HTERT RPE-1 (cell line): ENCODE measurements around the gene NT5C1B.
"Not testable (repeated sequence)": the region's sequence is repeated elsewhere in the genome, so short reads cannot be mapped to it uniquely, and the experiment has no call there.

Experiments
- in situ Hi-C: fragments of 300-500 bp; cut with MboI; formaldehyde crosslinking; loops from 4 replicates; pipeline ENCODE4 v1.14.3; 2020; ENCODE audit warnings: low sequenced_read_pairs

Gene NT5C1B

GRCh38 chr2:18589354-18589753 lies at the start of gene NT5C1B:
NT5C1B (minus strand) TSS chr2:18589569; CDS start chr2:18589468, 101 bp downstream.
- in situ Hi-C loops = no loop called here

DNA sequence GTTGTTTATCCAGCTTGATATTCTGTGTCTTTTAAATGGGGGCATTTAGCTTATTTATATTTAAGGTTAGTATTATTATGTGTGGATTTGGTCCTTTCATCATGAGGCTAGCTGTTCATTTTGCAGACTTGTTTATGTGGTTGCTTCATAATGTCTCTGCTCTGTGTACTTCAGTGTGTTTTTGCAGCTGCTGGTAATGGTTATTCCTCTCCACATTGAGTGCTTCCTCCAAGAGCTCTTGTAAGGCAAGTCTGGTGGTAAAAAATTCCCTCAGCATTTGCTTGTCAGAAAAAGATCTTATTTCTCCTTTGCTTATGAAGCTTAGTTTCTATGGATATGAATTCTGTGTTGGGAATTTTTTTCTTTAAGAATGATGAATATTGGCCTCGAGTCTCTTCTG lies 47.8 kb upstream of the NT5C1B start:
- in situ Hi-C loops = no loop called here

DNA sequence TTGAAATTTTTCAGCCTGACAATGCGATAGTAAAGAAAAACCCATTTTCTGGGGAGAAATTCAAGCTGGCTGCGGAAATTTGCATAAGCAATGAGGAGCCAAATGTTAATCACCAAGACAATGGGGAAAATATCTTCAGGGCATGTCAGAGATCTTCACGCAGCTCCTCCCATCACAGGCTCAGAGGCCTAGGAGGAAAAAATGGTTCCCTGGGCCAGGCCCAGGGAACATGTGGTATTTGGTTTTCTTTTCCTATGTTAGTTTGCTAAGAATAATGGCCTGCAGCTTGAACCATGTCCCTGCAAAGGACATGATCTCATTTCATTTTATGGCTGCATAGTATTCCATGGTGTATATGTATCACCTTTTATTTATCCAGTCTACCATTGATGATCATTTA lies 43.3 kb upstream of the NT5C1B start:
- in situ Hi-C loops = not testable (repeated sequence)

GRCh38 chr2:18630941-18631340 lies 41.6 kb upstream of the NT5C1B start:
- in situ Hi-C loops = no loop called here

GRCh38 chr2:18630541-18630940 lies 41.2 kb upstream of the NT5C1B start:
- in situ Hi-C loops = no loop called here

DNA sequence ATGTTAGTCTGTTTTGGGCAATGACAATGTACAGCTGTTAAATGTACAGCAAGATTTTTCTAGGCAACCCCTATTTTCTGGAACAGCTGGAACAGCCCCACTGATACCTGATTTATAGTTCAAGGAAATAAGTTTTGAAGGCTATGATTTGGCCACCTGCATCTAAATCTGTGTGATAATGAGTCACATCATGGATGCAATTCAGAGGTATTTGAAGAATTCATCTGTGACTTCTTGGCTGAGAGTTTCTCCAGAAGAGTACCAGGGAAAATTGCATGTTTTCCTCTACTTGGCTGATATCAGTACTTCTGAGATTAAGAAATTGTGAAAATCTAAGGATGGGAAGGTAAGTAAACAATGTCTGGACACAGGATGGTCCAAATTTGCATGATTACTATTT lies 40.7 kb upstream of the NT5C1B start:
- in situ Hi-C loops = no loop called here

GRCh38 chr2:18626958-18627650 lies 37.7 kb upstream of the NT5C1B start:
- in situ Hi-C loops = no loop called here

DNA sequence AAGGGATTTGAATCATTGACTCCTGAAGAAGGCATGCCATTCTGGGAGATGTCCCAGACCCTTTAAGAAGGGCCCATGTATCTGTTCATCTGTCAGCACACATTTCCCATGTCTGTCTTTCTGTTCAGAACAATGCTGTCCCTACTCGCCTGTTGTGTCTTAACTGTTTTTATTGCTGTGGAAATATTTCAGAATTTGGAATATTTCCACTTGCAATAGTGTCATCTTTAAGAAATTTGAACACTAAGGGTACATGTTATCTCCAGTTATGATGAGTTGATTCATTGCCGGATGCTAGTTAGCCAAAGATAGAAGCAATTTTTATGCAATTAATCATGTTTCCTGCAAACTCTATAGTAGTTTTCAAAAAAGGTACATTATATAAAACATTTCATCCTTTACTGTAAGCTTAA lies 36.9 kb upstream of the NT5C1B start:
- in situ Hi-C loops = no loop called here

DNA sequence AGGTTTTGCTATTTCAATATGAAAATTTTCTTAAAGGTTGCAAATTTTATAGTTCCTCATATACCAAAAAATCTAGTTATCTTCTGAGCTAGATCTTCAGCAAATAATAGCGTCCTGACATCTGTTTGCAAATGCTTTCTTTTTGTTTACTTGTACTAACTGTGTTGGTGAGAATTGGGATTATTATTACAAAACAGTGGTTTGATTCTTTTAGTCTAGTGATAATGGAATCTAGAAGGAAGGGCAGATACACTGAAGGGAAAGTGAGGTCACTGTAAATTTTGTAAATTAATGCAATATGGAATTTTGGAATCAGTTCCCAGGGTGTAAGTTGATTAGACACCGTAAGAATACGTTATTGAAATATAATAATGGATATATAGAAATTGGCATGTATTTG lies 36.2 kb upstream of the NT5C1B start:
- in situ Hi-C loops = no loop called here

GRCh38 chr2:18623782-18624181 lies 34.4 kb upstream of the NT5C1B start:
- in situ Hi-C loops = no loop called here

GRCh38 chr2:18620867-18621632 lies 31.7 kb upstream of the NT5C1B start:
- in situ Hi-C loops = no loop called here

DNA sequence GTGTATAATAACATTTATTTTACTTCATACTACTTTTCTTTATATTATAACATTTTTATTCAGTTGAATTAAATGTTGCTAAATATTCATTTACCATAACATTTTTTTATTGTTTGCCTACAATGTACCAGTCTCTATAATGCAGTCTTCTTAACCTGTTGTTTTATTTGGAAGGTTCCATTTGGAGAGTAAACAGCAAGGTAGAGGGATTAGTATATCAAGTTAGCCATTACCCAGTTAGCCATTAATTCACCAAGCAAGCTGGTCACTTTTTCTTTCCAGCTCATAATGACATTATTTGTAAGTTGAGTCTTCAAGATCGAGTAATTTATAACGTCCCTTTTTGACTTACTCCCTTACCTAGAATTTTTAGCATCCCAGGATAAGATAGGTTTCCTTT lies 29.7 kb upstream of the NT5C1B start:
- in situ Hi-C loops = no loop called here

GRCh38 chr2:18614041-18614440 lies 24.7 kb upstream of the NT5C1B start:
- in situ Hi-C loops = no loop called here

- in situ Hi-C loops = no loop called here
These were observed 22.8 kb upstream of the NT5C1B start for GRCh38 chr2:18612133-18612532.

- in situ Hi-C loops = no loop called here
These were observed 22.2 kb upstream of the NT5C1B start for GRCh38 chr2:18611604-18612003.

DNA sequence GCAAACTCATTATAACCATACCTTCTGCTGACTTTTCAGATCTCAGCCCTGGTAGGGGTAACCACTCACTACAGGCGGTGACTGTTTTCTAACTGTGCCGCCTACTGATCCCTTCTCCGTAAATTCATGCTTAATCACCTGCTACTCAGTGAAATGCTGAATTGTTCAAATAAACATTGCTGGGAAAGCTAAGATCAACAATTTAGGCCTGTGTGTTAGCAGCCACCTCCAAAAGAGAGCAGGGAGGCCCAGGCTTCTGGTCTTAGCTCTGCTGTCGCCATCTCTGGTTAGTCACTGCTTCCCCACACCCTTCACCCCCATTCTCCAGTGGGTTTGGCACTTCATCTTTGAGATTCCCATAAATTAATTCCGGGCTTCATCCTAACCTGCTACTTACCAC lies 21.8 kb upstream of the NT5C1B start:
- in situ Hi-C loops = no loop called here

DNA sequence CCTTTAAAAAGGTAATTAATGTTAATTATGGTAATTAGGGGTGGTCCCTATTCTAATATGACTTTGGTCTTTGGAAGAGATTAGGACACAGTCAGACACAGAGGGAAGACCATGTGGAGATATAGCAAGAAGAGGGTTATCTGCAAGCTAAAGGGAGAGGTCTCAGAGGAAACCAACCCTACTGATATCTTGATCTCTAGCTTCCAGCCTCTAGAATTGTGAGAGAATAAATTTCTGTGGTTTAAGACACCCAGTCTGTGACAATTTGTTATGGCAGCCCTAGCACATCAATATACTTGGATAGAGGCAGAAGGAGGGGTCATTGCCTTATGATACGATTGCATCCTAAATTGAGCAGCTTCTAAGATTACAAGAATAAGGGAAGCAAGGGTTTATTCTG lies 21.3 kb upstream of the NT5C1B start:
- in situ Hi-C loops = no loop called here

DNA sequence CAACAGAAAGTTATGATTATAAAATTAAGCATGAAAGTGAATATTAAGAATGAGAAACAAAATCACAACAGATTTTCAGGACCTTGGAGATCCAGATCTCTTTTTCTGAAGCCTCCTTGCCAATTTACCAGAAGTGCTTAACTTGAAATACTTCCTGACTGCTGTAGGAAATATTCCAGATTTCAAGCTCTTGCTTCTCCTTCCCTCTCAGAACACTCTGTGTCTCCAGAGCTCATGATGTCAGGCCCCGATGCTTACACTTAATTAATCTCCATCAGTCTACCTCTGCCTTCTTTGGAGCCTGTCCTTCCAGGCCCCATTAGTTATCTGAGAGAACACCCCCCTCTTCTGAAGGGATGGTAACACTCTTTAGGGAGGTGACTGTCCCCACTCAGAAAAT lies 20.7 kb upstream of the NT5C1B start:
- in situ Hi-C loops = no loop called here

DNA sequence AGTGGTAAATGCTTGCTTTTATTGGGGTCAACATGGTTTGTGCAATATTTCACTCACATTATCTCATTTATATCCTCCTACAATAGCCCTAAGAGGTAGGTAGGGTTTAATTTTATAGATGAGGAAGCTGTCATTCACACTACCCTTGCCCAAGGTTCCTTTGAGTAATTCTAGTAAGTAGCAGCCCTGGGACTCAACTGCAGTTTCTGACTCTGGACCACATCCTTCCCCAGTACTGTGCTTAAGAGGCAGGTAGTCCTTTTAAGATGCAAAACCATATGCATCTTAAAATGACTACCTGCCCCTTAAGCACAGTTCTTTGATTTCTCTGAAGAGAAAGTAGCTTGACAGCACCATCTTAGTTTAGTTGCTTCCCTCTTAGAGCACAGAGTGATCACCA lies 15.7 kb upstream of the NT5C1B start:
- in situ Hi-C loops = no loop called here

- in situ Hi-C loops = no loop called here
These were observed 15.1 kb upstream of the NT5C1B start for GRCh38 chr2:18604531-18604885.

- in situ Hi-C loops = no loop called here
These were observed 14.6 kb upstream of the NT5C1B start for GRCh38 chr2:18603854-18604530.

DNA sequence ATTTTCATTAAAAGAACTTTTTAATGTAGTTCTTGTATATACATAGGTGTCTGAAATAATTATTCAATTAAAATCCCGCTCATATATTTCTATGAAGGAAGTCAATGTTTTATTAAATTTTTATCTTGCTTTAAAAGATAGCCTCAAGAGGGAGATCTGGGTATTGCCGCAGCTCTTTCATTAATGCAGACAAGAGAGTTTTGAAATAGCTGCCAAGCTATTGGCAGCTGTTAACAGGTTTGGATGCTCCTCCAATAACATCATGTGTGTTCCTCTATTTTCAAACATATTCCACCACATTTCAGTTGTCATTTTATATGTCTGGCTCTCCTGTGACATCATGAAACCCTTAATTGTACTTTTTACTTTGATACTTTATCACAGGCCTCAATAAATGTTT lies 12.9 kb upstream of the NT5C1B start:
- in situ Hi-C loops = no loop called here
